ENCODE measurements around the gene OTOA. TPM values are rescaled to one million over a fixed set of nuclear protein-coding genes. Genes with fewer than 3 reads are reported as not detected.

The OTOA gene
- total and polyA plus RNA-seq, 2 of the 8 experiments (the other 6 are each of a cell fraction or from before 2014, with no cell fraction given), result 0.06 to 0.32 TPM

DNA sequence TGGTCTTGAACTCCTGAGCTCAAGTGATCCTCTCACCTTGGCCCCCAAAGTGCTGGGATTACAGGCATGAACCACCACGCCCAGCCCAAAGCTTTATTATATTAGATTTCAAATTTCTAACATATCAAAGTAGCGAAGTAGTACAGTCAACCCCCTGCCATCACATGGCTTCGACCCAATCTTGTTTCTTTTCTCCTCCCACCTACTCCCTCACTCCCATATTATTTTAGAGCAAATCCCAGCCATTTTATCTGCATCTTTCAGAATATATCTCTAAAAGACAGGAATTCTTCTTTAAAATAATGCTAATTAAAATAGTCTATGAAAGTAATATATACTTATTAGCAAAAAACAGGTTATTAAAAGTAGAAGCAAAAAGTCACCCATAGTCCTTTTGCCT is 12.3 kb upstream of the OTOA start:
- no peak overlapping the region for H3K18ac ChIP-seq (ENCODE audit: extremely low read depth, low read length)
- no peak overlapping the region for H2BK20ac ChIP-seq (ENCODE audit: low read length)
- H4K91ac ChIP-seq (replicated peaks; ENCODE audit: insufficient read length, low read length), result no peak overlapping the region
- H3K79me2 ChIP-seq (ENCODE audit: control insufficient read depth in 1 of 2, insufficient read depth in 2 of 2, low read length in 2 of 2), result peaks cover 0 to 6% of the 10 kb centered on the region in 2 experiments; a peak in 1 of 4 replicates
- H4K20me1 ChIP-seq (replicated peaks in 1 of 2; ENCODE audit: control insufficient read depth in 1 of 2, insufficient read depth in 2 of 2, low read length in 2 of 2), result peaks cover 0 to 3% of the 10 kb centered on the region in 2 experiments
- no peak overlapping the region for H3K27ac ChIP-seq (ENCODE audit: low read depth, low read length)
- H2BK5ac ChIP-seq (ENCODE audit: low read depth, low read length), result no peak overlapping the region
- no peak overlapping the region for H3K9ac ChIP-seq (replicated peaks in 1 of 4; ENCODE audit: extremely low read depth in 1 of 4, low read depth in 3 of 4, low read length in 3 of 4)
- no peaks in the 10 kb centered on the region for H3K9me3 ChIP-seq (ENCODE audit: insufficient read depth in 2 of 2, low read depth in 1 of 2, low read length in 1 of 2)
- H4K8ac ChIP-seq (ENCODE audit: extremely low read depth, insufficient read depth, low read length), result no peak overlapping the region
- H2AK5ac ChIP-seq (ENCODE audit: low read depth, low read length), result no peak overlapping the region
- no peak overlapping the region for H2AFZ ChIP-seq (ENCODE audit: low read length)
- H3K79me1 ChIP-seq (ENCODE audit: low read depth, low read length), result no peaks in the 10 kb centered on the region; the same call in 1 of the 2 replicates
- no peak overlapping the region for H2BK12ac ChIP-seq (ENCODE audit: low read depth, low read length)
- ChIA-PET CTCF (ENCODE audit: partially characterized antibody) (interaction anchor here (0.7 to 1.0 kb wide), 6 partner anchors 13 to 68 kb away, joined by 3 to 4 read pairs (median 3); no protein-coding TSS in a partner anchor), POLR2A (ENCODE audit: partially characterized antibody) (no interaction called here)
- H2BK120ac ChIP-seq (replicated peaks; ENCODE audit: low read depth, low read length), result no peak overlapping the region
- no peak overlapping the region for H3K4me2 ChIP-seq (ENCODE audit: insufficient read depth in 1 of 2, low read depth in 2 of 2, low read length in 2 of 2)
- peaks cover 0 to 2% (median under 1%) of the 10 kb centered on the region in 4 experiments; a peak in 3 of 8 replicates for H3K36me3 ChIP-seq (ENCODE audit: control insufficient read depth in 2 of 4, insufficient read depth in 4 of 4, low read length in 3 of 4)
- no peaks in the 10 kb centered on the region for H3K4me1 ChIP-seq (replicated peaks in 1 of 4; ENCODE audit: control insufficient read depth in 3 of 4, insufficient read depth in 4 of 4, low read length in 3 of 4)
- WGBS, 2 experiments (ENCODE audit: extremely low coverage in 1 of 2, insufficient coverage in 1 of 2, insufficient read length in 1 of 2, insufficient replicate concordance in 2 of 2, low coverage in 1 of 2, low lambda C conversion rate in 2 of 2, missing lambda C conversion rate in 1 of 2), result 91% methylated on average over 3 of the region's 3 CpGs; no CpG with 5 or more reads in 1 of the 2 experiments
- H3K23me2 ChIP-seq (ENCODE audit: low read depth, low read length), result no peaks in the 10 kb centered on the region
- H3K4me3 ChIP-seq (ENCODE audit: extremely low read depth in 1 of 4, insufficient read depth in 2 of 4, low read depth in 3 of 4, low read length in 4 of 4), result no peak overlapping the region
- no peak overlapping the region for H3K56ac ChIP-seq (replicated peaks; ENCODE audit: insufficient read length, low read depth, low read length)
- no peaks in the 10 kb centered on the region for H3K27me3 ChIP-seq (replicated peaks in 1 of 4; ENCODE audit: control insufficient read depth in 3 of 4, extremely low read depth in 1 of 4, insufficient read depth in 3 of 4, low read length in 3 of 4)
- H3K4ac ChIP-seq (replicated peaks; ENCODE audit: insufficient read length, low read depth, low read length), result no peak overlapping the region
- TF ChIP-seq SIRT6 (IDR thresholded peaks at IDR 0.05; ENCODE audit: low read length), result no peak
- DNase-seq (ENCODE audit: low read depth in 1 of 2, low spot score in 2 of 2), result no peak
- no peak overlapping the region for H3K14ac ChIP-seq (ENCODE audit: insufficient read length)
- H2BK15ac ChIP-seq (ENCODE audit: low read length), result no peak overlapping the region
- no peak overlapping the region for H4K5ac ChIP-seq (ENCODE audit: insufficient read length, low read depth, low read length)
- no peak overlapping the region for H3K23ac ChIP-seq (ENCODE audit: insufficient read length)
- FAIRE-seq, result no peak

All from H1 (cell line).